DND-41 (cell line): ENCODE results near the gene ARVCF.

Source experiments
- ATAC-seq: fragments of 200-7000 bp; cut with Tn5 transposase; 3 replicates; pipeline ENCODE4 v1.9.1; 2021; ENCODE audit warnings: low read depth; ENCODE audit not compliant: insufficient read depth
- DNase-seq: peaks from one replicate; pipeline ENCODE4 v3.0.0-alpha.2; 2020
- H2AFZ ChIP-seq: 2 replicates; pipeline ENCODE4 v1.6.0; 2012; ENCODE audit warnings: low read depth, low read length
- H3K27ac ChIP-seq: 2 replicates; pipeline ENCODE4 v1.5.1; 2012; ENCODE audit warnings: low read length, inconsistent platforms
- H3K27me3 ChIP-seq: fragments of 200-600 bp; sonication (generic); 2 replicates; pipeline ENCODE4 v1.6.0; 2012; ENCODE audit warnings: low read length, mild to moderate bottlenecking, inconsistent platforms; ENCODE audit not compliant: insufficient read depth, poor library complexity
- H3K36me3 ChIP-seq: 2 replicates; pipeline ENCODE4 v1.5.1; 2012; ENCODE audit warnings: low read length, inconsistent platforms; ENCODE audit not compliant: insufficient read depth
- H3K4me1 ChIP-seq: 2 replicates; pipeline ENCODE4 v1.5.1; 2012; ENCODE audit warnings: mild to moderate bottlenecking, low read length; ENCODE audit not compliant: insufficient read depth
- H3K4me2 ChIP-seq: 2 replicates; pipeline ENCODE4 v1.6.0; 2012; ENCODE audit warnings: mild to moderate bottlenecking, moderate library complexity, low read length, inconsistent platforms; ENCODE audit not compliant: insufficient read depth
- H3K4me3 ChIP-seq, 2 experiments: fragments of 200-600 bp in 1 of 2; shearing (Covaris generic) in 1 of 2; 2 replicates each; pipeline ENCODE4 v1.5.1; 2012 to 2016; ENCODE audit warnings: inconsistent platforms in 2 of 2, low read length in 2 of 2, mild to moderate bottlenecking in 2 of 2, low read depth in 1 of 2, moderate library complexity in 1 of 2
- H3K79me2 ChIP-seq: 2 replicates; pipeline ENCODE4 v1.6.0; 2012; ENCODE audit warnings: low read length, inconsistent platforms; ENCODE audit not compliant: insufficient read depth
- H3K9ac ChIP-seq: 2 replicates; pipeline ENCODE4 v1.6.0; 2012; ENCODE audit warnings: low read depth, mild to moderate bottlenecking, inconsistent platforms, low read length, moderate library complexity
- H3K9me3 ChIP-seq: 2 replicates; pipeline ENCODE4 v1.5.1; 2012; ENCODE audit warnings: low read length, moderate library complexity, mild to moderate bottlenecking, inconsistent platforms; ENCODE audit not compliant: insufficient read depth, severe bottlenecking
- H4K20me1 ChIP-seq: 2 replicates; pipeline ENCODE4 v1.6.0; 2012; ENCODE audit warnings: low read length; ENCODE audit not compliant: insufficient read depth
- CTCF ChIP-seq: IDR thresholded peaks from 2 replicates; pipeline ENCODE4 v1.5.1; 2012; ENCODE audit warnings: borderline replicate concordance, low read length, moderate library complexity, mild to moderate bottlenecking; ENCODE audit not compliant: poor library complexity, severe bottlenecking; ENCODE audit errors: extremely low read depth
- EZH2 ChIP-seq: IDR thresholded peaks from 3 replicates; pipeline ENCODE4 v1.6.1; 2012; ENCODE audit warnings: borderline replicate concordance, low read depth, mild to moderate bottlenecking, moderate library complexity, low read length, inconsistent platforms; ENCODE audit not compliant: severe bottlenecking

Gene ARVCF

DNA sequence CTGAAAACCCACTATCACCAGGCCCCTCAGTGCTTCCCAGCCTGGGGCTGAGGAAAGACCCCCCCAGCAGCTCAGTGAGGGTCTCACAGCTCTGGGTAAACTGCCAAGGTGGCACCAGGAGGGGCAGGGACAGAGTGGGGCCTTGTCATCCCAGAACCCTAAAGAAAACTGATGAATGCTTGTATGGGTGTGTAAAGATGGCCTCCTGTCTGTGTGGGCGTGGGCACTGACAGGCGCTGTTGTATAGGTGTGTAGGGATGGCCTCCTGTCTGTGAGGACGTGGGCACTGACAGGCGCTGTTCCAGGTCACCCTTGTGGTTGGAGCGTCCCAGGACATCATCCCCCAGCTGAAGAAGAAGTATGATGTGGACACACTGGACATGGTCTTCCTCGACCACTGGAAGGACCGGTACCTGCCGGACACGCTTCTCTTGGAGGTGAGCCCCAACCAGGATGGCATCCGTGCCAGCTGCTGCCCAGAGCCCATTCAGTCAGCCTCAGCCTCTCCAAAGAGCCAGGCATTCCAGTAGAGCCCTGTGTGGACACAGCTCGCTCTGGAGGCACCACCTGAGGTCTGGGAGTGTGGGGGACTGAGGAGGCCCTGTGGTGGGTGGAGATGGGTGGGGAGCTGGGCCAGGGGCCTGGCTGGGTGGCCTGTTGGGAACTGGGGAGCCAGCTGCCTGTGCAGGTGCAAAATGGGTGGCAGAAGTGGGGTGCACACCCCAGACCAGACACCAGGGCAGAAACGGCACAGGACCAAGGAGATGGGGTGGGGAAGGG is 52.6 kb downstream of the ARVCF start:
- peaks cover 78% of the 10 kb centered on the region for H3K36me3 ChIP-seq
- H3K4me3 ChIP-seq: no peak overlapping the region
- H3K27me3 ChIP-seq: no peaks in the 10 kb centered on the region
- TF ChIP-seq CTCF (no peak), EZH2 (no peak)
- H3K9ac ChIP-seq: no peak overlapping the region
- H3K9me3 ChIP-seq: no peaks in the 10 kb centered on the region
- DNase-seq (no peak), ATAC-seq (no peak)
- H3K4me1 ChIP-seq: no peaks in the 10 kb centered on the region
- peaks cover 43% of the 10 kb centered on the region for H4K20me1 ChIP-seq
- H2AFZ ChIP-seq: no peak overlapping the region
- no peak overlapping the region for H3K27ac ChIP-seq
- H3K79me2 ChIP-seq: no peaks in the 10 kb centered on the region; the same call in 1 of the 2 replicates
- no peak overlapping the region for H3K4me2 ChIP-seq

GRCh38 chr22:19962909-19963806 is 53.5 kb downstream of the ARVCF start:
- Histone ChIP-seq H3K27ac (peak overlapping the region; percentile 6; the same call in 1 of the 2 replicates), H3K4me2 (no peak overlapping the region), H3K4me3 (no peak overlapping the region), H3K36me3 (peaks cover 69% of the 10 kb centered on the region), H3K9me3 (no peaks in the 10 kb centered on the region), H4K20me1 (peaks cover 41% of the 10 kb centered on the region), H2AFZ (no peak overlapping the region), H3K79me2 (no peaks in the 10 kb centered on the region; the same call in 1 of the 2 replicates), H3K27me3 (no peaks in the 10 kb centered on the region), H3K4me1 (no peaks in the 10 kb centered on the region), H3K9ac (no peak overlapping the region)
- no peak for DNase-seq
- TF ChIP-seq CTCF: no peak
- no peak for TF ChIP-seq EZH2
- ATAC-seq: no peak

GRCh38 chr22:19962246-19962908 is 54.2 kb downstream of the ARVCF start:
- Histone ChIP-seq H3K4me2 (no peak overlapping the region), H3K4me1 (no peaks in the 10 kb centered on the region), H3K9ac (no peak overlapping the region), H3K27ac (peak overlapping the region; percentile 6; the same call in 1 of the 2 replicates), H3K36me3 (peaks cover 65% of the 10 kb centered on the region), H2AFZ (no peak overlapping the region), H3K4me3 (no peak overlapping the region), H3K79me2 (peaks cover 5% of the 10 kb centered on the region; the same call in 1 of the 2 replicates), H4K20me1 (peaks cover 46% of the 10 kb centered on the region), H3K27me3 (no peaks in the 10 kb centered on the region), H3K9me3 (no peaks in the 10 kb centered on the region)
- ATAC-seq: peak; percentile 93
- peak; percentile 86 for TF ChIP-seq CTCF
- no peak for TF ChIP-seq EZH2
- peak; percentile 89 for DNase-seq
